ENCODE data around the gene DEGS2.
"Not testable (repeated sequence)": the region's sequence is repeated elsewhere in the genome, so short reads cannot be mapped to it uniquely, and the experiment has no call there.

Gene DEGS2

GRCh38 chr14:100159094-100159864 lies at the start of gene DEGS2:
Gene DEGS2, minus strand, starts transcription at chr14:100159645. Its CDS starts 58 bp downstream, at chr14:100159587.
- DNase-seq, result no peak

GRCh38 chr14:100208136-100208535 lies 48.7 kb upstream of the DEGS2 start:
- DNase-seq, result not testable (repeated sequence)

- not testable (repeated sequence) for DNase-seq
Measured at GRCh38 chr14:100207588-100207987, 48.1 kb upstream of the DEGS2 start.

- DNase-seq, result not testable (repeated sequence)
Measured at GRCh38 chr14:100204835-100205167, 45.4 kb upstream of the DEGS2 start.

- DNase-seq, result peak; percentile 24
Measured at GRCh38 chr14:100203962-100204834, 44.8 kb upstream of the DEGS2 start.

- no peak for DNase-seq
Measured at GRCh38 chr14:100203146-100203545, 43.7 kb upstream of the DEGS2 start.

GRCh38 chr14:100202712-100203111 lies 43.3 kb upstream of the DEGS2 start:
- no peak for DNase-seq

GRCh38 chr14:100201701-100202100 lies 42.3 kb upstream of the DEGS2 start:
- DNase-seq, result no peak

GRCh38 chr14:100200311-100200710 lies 40.9 kb upstream of the DEGS2 start:
- no peak for DNase-seq

- DNase-seq, result no peak
Measured at GRCh38 chr14:100199240-100199860, 39.9 kb upstream of the DEGS2 start.

- DNase-seq, result no peak
Measured at GRCh38 chr14:100193417-100194357, 34.2 kb upstream of the DEGS2 start.

- DNase-seq, result peak; percentile 97
Measured at GRCh38 chr14:100192672-100193416, 33.4 kb upstream of the DEGS2 start.

- DNase-seq, result no peak
Measured at GRCh38 chr14:100192250-100192671, 32.8 kb upstream of the DEGS2 start.

- DNase-seq, result no peak
Measured at GRCh38 chr14:100191584-100192249, 32.3 kb upstream of the DEGS2 start.

- no peak for DNase-seq
Measured at GRCh38 chr14:100190126-100190525, 30.7 kb upstream of the DEGS2 start.

GRCh38 chr14:100188392-100189030 lies 29.1 kb upstream of the DEGS2 start:
- no peak for DNase-seq

GRCh38 chr14:100187247-100187833 lies 27.9 kb upstream of the DEGS2 start:
- no peak for DNase-seq

- peak; percentile 11 for DNase-seq
Measured at GRCh38 chr14:100181876-100182551, 22.6 kb upstream of the DEGS2 start.

- DNase-seq, result not testable (repeated sequence)
Measured at GRCh38 chr14:100180671-100181070, 21.2 kb upstream of the DEGS2 start.

All from fibroblast of skin of right quadriceps (primary cell).